IPS-18c (cell line): ENCODE measurements around the gene TENT5A.

Experiments used
- H3K4me3 ChIP-seq: 2 replicates; pipeline ENCODE4 v1.7.0; 2013; ENCODE audit warnings: low read depth, mild to moderate bottlenecking, low read length, moderate library complexity; ENCODE audit not compliant: insufficient read depth
- H3K9me3 ChIP-seq: one replicate; pipeline ENCODE4 v1.6.1; 2013; ENCODE audit warnings: mild to moderate bottlenecking, low read length, moderate library complexity; ENCODE audit not compliant: control insufficient read depth, insufficient read depth

Gene TENT5A

GRCh38 chr6:81739230-81740195 lies 13.0 kb downstream of the TENT5A start:
- H3K9me3 ChIP-seq: no peaks in the 10 kb centered on the region
- no peak overlapping the region for H3K4me3 ChIP-seq

GRCh38 chr6:81736428-81736827 lies 16.1 kb downstream of the TENT5A start:
- no peaks in the 10 kb centered on the region for H3K9me3 ChIP-seq
- no peak overlapping the region for H3K4me3 ChIP-seq

GRCh38 chr6:81735756-81736380 lies 16.6 kb downstream of the TENT5A start:
- no peaks in the 10 kb centered on the region for H3K9me3 ChIP-seq
- H3K4me3 ChIP-seq: no peak overlapping the region

- Histone ChIP-seq H3K9me3 (no peaks in the 10 kb centered on the region), H3K4me3 (no peak overlapping the region)
Measured at GRCh38 chr6:81734500-81735150, 17.9 kb downstream of the TENT5A start.

GRCh38 chr6:81734081-81734480 lies 18.4 kb downstream of the TENT5A start:
- Histone ChIP-seq H3K4me3 (no peak overlapping the region), H3K9me3 (no peaks in the 10 kb centered on the region)

- Histone ChIP-seq H3K4me3 (no peak overlapping the region), H3K9me3 (no peaks in the 10 kb centered on the region)
Measured at GRCh38 chr6:81731814-81732213, 20.7 kb downstream of the TENT5A start.

- Histone ChIP-seq H3K9me3 (no peaks in the 10 kb centered on the region), H3K4me3 (no peak overlapping the region)
Measured at GRCh38 chr6:81727876-81728517, 24.5 kb downstream of the TENT5A start.

GRCh38 chr6:81725127-81725526 lies 27.4 kb downstream of the TENT5A start:
- Histone ChIP-seq H3K9me3 (no peaks in the 10 kb centered on the region), H3K4me3 (no peak overlapping the region)

- H3K4me3 ChIP-seq: no peak overlapping the region
- H3K9me3 ChIP-seq: no peaks in the 10 kb centered on the region
Measured at GRCh38 chr6:81722506-81723223, 29.8 kb downstream of the TENT5A start.

- Histone ChIP-seq H3K9me3 (no peaks in the 10 kb centered on the region), H3K4me3 (no peak overlapping the region)
Measured at GRCh38 chr6:81720427-81720826, 32.1 kb downstream of the TENT5A start.

- H3K4me3 ChIP-seq: no peak overlapping the region
- no peaks in the 10 kb centered on the region for H3K9me3 ChIP-seq
Measured at GRCh38 chr6:81718126-81718525, 34.4 kb downstream of the TENT5A start.

- Histone ChIP-seq H3K9me3 (no peaks in the 10 kb centered on the region), H3K4me3 (no peak overlapping the region)
Measured at GRCh38 chr6:81714684-81715083, 37.8 kb downstream of the TENT5A start.

GRCh38 chr6:81713205-81713604 lies 39.3 kb downstream of the TENT5A start:
- H3K9me3 ChIP-seq: no peaks in the 10 kb centered on the region
- no peak overlapping the region for H3K4me3 ChIP-seq

GRCh38 chr6:81708113-81708699 lies 44.3 kb downstream of the TENT5A start:
- H3K9me3 ChIP-seq: no peaks in the 10 kb centered on the region
- no peak overlapping the region for H3K4me3 ChIP-seq

- H3K9me3 ChIP-seq: no peaks in the 10 kb centered on the region
Measured at GRCh38 chr6:81704700-81705099, 47.8 kb downstream of the TENT5A start.

GRCh38 chr6:81700414-81700813 lies 52.1 kb downstream of the TENT5A start:
- H3K4me3 ChIP-seq: no peak overlapping the region

More at GRCh38 chr6:81704700-81705099, 47.8 kb downstream of the TENT5A start:
- no peak overlapping the region for H3K4me3 ChIP-seq

More at GRCh38 chr6:81700414-81700813, 52.1 kb downstream of the TENT5A start:
- H3K9me3 ChIP-seq: no peaks in the 10 kb centered on the region
